ENCODE measurements around the gene AATF. TPM values are rescaled to one million over a fixed set of nuclear protein-coding genes. Genes with fewer than 3 reads are reported as not detected.

Gene AATF
- total RNA-seq, 2 donors from 2014 or later = 29.8 to 46.2 TPM

DNA sequence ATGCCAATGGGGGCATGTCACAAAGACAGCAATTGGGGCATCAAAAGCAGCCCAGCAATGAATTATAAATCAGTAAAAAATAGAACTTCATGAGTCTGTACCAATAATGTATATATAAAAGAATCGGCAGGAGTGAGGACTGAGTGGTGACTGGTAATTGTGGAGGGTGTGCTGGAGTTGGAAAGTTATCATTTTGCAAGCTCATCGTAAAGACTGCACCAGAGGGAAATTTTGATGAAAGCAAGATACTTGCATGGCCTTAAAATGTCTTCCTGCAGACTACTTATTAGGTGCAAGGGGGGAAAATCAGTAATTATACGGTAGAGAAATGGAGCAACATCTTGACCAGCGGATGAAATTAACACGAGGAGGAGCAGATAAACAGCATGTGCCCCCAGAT, 138.9 kb downstream of the AATF start:
- DNase-seq (ENCODE audit: low spot score) = no peak
- intact Hi-C loops (cut with DNase I) = no loop called here

DNA sequence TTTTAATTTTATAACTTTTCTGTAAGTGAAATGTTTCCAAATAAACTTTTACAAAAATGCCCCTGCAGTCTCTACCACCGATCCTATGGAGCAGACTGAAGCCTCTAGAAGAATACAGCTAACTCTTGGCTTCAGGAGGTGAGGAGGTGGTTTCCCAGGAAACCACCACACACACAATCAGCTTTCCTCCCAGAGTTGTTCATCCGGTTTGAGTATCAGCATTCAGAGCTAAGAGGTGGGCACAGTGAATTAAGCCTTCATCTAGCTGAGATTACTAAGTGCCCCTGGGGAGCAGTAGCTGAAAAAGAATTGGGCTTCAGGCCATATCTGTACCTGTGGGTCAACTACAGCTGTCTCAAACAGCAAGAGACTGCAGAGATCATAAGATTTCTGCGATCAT, 139.7 kb downstream of the AATF start:
- intact Hi-C loops (cut with DNase I) = no loop called here
- DNase-seq (ENCODE audit: low spot score) = no peak

DNA sequence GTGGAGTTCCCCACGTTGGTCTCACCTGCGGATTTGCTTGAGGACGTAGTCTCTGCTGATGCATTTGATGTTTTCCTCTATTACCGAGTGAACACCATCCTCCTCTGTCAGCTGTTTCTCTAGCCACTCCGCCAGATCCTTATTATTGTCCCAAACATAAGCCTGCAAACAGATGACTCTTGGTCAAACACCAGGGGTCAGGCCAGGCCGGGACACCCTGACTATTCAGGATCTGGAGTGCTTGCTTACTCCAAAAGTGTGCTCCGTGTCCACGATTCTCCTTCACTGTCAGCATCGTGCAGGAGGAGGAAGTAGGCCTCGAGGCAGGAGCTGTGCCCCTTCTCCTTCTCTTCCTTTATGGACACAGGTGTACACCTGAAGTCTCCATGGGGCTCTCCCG, 140.2 kb downstream of the AATF start:
- no peak for DNase-seq (ENCODE audit: low spot score)
- intact Hi-C loops (cut with DNase I) = no loop called here

DNA sequence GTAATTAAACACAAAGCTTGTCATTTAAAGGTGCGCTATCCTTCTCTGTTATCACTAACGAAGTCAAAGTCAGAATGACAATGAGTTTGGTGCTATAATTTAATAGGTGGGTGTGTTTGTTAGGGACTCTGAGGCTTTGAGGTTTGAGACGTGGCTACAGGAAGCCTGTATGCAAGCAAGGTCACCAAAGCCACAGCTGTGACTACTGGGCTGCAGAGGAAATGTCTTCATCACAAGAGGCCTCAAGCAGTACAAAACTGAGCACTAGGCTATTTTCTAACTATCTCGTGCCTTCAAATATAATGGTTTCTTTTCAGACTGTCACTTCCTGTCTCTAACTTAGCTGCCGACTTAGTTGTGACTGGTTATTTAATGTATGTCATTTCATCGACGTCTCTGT, 141.2 kb downstream of the AATF start:
- intact Hi-C loops (cut with DNase I) = no loop called here
- DNase-seq (ENCODE audit: low spot score) = no peak

DNA sequence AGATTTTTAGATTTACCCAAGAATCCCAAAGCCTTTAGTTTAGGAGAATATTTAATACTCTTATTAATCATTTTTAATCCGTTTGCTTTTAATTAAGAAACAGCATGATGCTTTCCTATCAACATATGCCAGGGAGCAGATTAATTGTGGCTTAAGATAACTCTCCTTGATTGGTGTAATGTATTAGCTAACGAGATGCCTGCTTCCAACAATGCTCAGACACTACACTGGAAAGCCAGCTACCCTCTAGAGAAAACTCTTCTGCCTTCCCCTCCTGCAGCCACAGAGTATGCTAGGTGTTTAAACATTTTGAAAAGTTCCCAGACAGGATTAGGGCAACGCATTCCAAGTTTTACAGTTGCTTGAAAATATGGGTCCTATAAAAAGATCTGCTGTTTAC, 142.2 kb downstream of the AATF start:
- no peak for DNase-seq (ENCODE audit: low spot score)
- intact Hi-C loops (cut with DNase I) = no loop called here

DNA sequence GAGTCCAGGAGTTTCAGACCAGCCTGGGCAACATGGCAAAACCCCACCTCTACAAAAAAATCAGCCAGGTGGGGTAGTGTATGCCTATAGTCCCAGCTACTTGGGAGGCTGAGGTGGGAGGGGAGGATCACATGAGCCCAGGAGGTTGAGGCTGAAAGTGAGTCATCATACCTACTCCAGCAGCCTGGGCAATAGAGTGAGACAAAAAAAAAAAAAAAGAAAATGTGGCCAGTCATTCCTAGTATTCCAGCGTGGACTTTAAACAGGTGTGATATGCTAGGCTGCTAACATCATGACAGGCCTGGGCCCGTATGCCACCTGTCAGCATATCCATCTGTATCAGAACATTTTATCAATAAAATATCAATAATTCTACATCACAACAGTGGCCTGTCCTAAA, 143.3 kb downstream of the AATF start:
- DNase-seq (ENCODE audit: low spot score) = no peak
- intact Hi-C loops (cut with DNase I) = no loop called here

DNA sequence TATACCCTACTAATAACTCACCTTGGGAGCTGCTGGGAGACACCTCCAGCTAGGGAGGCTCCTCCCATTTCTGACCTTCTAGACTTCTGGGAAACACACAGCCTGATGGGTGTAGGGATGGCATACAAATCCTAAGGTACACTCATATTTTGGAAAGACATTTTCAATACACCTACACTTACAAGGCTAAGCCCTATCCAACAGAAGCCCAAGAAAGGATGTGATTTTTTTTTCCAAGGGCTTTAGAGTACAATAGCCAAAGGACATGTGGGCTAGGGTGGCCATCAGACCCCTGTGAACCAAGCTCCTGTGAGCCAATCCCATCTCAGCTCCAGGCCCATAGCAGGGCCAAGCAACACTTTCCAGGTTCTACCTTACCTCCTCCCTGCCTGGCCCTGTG, 143.9 kb downstream of the AATF start:
- intact Hi-C loops (cut with DNase I) = no loop called here
- no peak for DNase-seq (ENCODE audit: low spot score)

DNA sequence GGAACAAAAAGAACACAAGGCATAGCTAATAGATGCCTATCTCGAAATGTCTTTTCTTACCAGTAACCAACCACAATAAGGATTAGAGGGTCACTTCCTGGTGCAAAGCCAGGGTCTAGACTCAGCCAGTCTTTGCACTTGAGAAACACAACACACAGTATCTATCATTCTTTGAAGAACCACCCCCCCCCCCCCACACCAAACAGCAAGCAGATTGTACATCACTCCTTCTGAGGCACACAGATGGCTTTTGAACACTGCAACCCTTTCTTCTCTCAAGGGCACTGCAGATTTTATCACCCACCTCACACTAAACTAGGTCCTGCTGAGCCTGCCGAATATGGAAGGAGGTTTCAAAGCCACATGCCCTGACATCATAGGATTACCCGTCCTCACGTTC, 145.6 kb downstream of the AATF start:
- intact Hi-C loops (cut with DNase I) = no loop called here
- no peak for DNase-seq (ENCODE audit: low spot score)

DNA sequence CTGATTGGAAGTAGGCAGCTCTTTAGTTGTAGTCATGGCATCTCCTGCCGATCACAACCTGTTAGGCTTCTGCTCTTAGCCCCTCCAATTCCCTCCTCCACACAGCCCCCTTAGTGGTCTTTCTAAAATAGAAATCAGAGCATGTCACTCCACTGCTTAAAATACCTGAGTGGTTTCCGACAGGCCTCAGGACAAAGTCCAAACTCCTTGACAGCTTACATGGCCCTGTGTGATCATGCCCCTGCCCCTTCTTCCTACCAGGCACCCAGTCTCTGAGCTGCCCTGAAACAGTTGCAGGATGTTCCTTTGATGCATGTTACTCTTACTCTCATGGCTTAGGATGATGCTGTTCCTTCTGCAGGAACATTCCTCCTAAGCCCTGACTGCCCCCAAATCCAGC, 147.3 kb downstream of the AATF start:
- intact Hi-C loops (cut with DNase I) = no loop called here

DNA sequence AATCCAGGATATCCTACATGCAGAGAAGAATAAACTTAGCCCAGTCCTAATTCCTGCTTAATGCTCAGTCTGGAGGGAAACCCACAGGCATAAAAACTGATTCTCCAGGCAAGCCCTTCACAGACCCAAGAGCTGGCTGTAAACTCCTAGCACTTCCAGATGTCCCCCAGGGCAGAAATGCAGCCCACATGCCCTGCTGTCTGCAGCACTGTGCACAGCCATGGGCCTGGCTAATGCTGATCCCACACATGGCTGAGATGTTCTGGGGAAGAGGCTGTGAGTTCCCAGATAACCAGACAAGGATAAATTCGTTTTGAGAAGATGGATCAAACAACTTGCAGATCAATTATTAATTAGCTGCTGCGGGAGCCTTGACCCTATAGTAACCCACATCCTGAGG, 148.4 kb downstream of the AATF start:
- intact Hi-C loops (cut with DNase I) = no loop called here
- DNase-seq (ENCODE audit: low spot score) = no peak

More for the DNA sequence above, 147.3 kb downstream of the AATF start:
- DNase-seq (ENCODE audit: low spot score) = no peak

DNA sequence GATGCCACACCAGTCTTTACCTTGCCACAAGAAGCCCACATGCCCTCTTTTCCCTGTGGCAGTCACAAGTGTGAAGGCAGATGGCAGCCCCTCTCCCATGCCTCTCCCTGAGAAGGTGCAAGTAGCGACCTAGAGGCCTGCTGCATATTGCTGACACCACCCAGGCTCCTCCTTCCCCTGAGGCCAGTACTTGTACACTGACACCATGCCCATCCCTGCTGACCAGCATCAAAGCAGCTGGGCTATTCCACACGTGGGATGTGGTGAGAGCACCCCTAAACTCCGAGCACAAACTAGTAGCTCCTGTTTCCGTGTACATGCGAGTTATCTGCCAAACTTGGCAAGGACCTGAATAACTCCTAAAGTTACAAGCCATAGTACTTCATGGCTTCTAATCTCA, 149.4 kb downstream of the AATF start:
- intact Hi-C loops (cut with DNase I) = no loop called here
- no peak for DNase-seq (ENCODE audit: low spot score)

DNA sequence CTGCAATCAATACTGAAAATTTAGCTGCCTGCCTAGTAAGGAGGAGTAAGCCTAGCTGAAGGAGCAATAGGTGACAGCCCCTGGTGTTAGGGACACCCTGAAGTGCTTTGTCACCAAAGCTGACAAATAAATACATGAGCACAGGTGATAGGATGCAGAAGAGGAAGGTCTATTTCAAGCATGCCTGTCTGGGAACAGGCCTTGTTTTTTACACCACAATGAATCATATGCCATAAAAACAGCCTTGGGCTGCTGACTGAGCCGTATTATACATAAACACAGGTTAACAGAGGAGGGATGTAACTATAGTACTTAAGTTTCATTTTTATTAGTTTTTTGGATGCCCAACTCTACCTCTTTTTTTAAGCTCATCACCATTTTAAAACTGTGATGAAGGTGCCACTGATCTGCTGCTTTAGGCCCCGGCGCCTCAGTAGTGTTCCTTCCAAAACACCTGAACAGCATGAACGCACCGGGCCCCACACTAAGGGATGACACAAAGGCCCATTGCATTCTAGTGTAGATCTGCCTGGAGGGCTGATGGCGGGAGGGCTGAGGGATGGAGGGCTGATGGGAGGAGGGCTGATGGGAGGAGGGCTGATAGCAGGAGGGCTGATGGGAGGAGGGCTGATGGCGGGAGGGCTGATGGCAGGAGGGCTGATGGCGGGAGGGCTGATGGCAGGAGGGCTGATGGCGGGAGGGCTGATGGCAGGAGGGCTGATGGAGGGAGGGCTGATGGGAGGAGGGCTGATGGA, 150.3 kb downstream of the AATF start:
- no peak for DNase-seq (ENCODE audit: low spot score)
- intact Hi-C loops (cut with DNase I) = no loop called here

DNA sequence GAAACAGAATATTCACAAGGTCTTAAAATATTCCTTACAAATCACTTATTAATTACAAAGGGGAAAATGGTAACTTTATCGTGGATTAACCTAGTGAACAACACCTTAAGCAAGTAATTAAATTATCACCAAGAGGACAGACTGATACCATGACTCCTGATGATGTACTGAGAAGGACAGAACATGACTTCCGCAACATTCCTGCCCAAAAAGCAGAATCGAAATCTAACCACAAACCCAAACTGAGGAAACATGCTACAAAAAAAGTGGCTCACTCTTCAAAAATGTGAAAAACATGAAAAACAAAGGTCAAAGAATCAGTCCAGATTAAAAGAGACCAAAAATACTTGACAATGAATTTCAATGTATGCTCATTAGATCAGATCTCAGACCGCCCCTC, 151.5 kb downstream of the AATF start:
- intact Hi-C loops (cut with DNase I) = no loop called here
- no peak for DNase-seq (ENCODE audit: low spot score)

DNA sequence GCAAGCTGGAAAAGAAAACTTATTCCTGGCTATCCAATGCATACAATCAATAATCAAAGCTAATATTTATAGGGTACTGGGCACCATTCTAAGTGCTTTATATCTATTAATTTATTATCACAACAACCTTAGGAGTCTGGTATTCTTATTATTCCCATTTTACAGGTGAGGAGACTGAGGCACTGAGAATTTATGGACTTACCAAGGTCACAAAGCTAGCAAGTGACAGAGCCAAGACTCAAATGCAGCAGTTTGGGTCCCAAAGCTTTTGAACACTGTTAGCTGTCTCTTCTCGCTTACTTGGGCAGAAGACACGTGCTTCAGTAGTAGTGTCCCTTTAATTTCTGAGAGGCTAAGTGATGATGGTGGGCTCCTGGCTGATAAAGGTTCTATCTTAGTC, 152.6 kb downstream of the AATF start:
- no peak for DNase-seq (ENCODE audit: low spot score)
- intact Hi-C loops (cut with DNase I) = no loop called here

DNA sequence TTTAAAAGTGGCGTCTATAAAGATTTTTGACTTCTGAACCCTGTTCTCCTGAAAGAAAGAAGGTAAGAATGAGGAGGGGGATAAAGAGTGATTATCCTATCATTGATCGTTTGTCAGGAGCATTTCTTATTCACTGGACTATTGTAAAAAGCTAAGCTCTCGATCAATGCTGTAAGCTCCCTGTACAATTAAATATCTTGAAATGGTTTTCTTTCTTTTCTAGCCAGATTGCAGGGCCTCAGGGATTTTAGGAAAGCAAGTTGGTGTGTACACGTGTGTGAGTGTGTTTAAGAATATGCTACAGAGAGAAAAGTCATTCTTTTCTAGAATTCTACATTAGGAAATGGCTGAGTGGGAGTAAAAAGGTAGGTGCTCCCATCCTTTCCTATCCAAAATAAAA, 154.5 kb downstream of the AATF start:
- no peak for DNase-seq (ENCODE audit: low spot score)
- intact Hi-C loops (cut with DNase I) = no loop called here

DNA sequence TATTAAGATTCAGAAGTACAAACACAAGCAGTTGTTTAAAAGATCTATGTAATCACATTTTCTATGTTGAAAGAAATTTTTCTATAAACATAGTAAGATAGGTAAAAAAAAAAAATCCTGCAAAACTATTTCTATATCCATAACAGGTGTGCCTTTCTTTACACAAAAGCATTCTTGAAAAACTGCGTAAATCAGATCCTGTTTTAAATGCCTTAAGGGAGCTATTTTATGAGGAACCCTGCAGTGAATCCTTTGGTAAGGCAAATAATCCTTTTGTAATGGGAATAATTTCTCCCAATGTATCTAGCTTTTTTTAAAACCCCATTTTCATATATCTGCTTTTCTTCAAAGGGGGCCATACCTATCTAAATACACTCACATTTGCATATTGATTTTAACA, 157.3 kb downstream of the AATF start:
- DNase-seq (ENCODE audit: low spot score) = no peak
- intact Hi-C loops (cut with DNase I) = no loop called here

Small RNAs within 50 kb of the gene (microRNA-seq; reads per million reads assigned to microRNA genes)
- 0 reads per million in 2 donors for gene MIR2909 (ENCODE audit: borderline microRNAs expressed in 2 of 2)

Other genes starting within 250 kb of the AATF start
- gene LHX1, start 11.5 kb upstream of the AATF start, total RNA-seq = not detected